ENCODE results near the gene CEP85L. TPM values are rescaled to one million over a fixed set of nuclear protein-coding genes. Genes with fewer than 3 reads are reported as not detected.

CEP85L gene
- total RNA-seq, 4 donors from 2014 or later: 5.3 to 10.5 (median 8.7) TPM

GRCh38 chr6:118562959-118563358 is 88.4 kb downstream of the CEP85L start:
- TF ChIP-seq EP300 (IDR thresholded peaks at IDR 0.05; ENCODE audit: low read depth) (no peak), POLR2AphosphoS5 (IDR thresholded peaks at IDR 0.05) (no peak), CTCF (IDR thresholded peaks at IDR 0.05) (no peak), POLR2A (IDR thresholded peaks at IDR 0.05) (no peak)
- no peaks in the 10 kb centered on the region for H3K9me3 ChIP-seq
- WGBS, 2 donors (ENCODE audit: low coverage in 1 of 2): 74% methylated on average over 1 of the region's 1 CpG; no CpG with 5 or more reads in 1 of the 2 donors
- H3K27me3 ChIP-seq: no peaks in the 10 kb centered on the region
- H3K27ac ChIP-seq: no peak overlapping the region
- intact Hi-C loops (cut with DNase I; ENCODE audit: low total_unique reads): no loop called here
- H3K4me1 ChIP-seq: peaks cover 0 to 16% (median 0%) of the 10 kb centered on the region in 4 donors
- in situ Hi-C loops (cut with MboI; ENCODE audit: low pct_ligation_motif_present in 1 of 4, low pct_unique_long_range_greater_than_20kb in 1 of 4, low sequenced_read_pairs in 3 of 4): loop anchor here in 3 of 4 donors (10.0 to 25.0 kb wide), 3 partner anchors 62 to 576 kb away; no protein-coding TSS in a partner anchor
- H3K4me3 ChIP-seq: no peak overlapping the region
- no peaks in the 10 kb centered on the region for H3K36me3 ChIP-seq
- no peak for DNase-seq

- Histone ChIP-seq H3K4me1 (peaks cover 0 to 14% (median 0%) of the 10 kb centered on the region in 4 donors), H3K27me3 (no peaks in the 10 kb centered on the region), H3K4me3 (no peak overlapping the region), H3K27ac (no peak overlapping the region), H3K9me3 (no peaks in the 10 kb centered on the region), H3K36me3 (no peaks in the 10 kb centered on the region)
- 86 to 88% methylated on average over 1 of the region's 1 CpG for WGBS, 2 donors (ENCODE audit: low coverage in 1 of 2)
- no peak for DNase-seq
- intact Hi-C loops (cut with DNase I; ENCODE audit: low total_unique reads): no loop called here
- in situ Hi-C loops (cut with MboI; ENCODE audit: low pct_ligation_motif_present in 1 of 4, low pct_unique_long_range_greater_than_20kb in 1 of 4, low sequenced_read_pairs in 3 of 4): loop anchor here in 3 of 4 donors (10.0 to 25.0 kb wide), 3 partner anchors 63 to 575 kb away; no protein-coding TSS in a partner anchor
- TF ChIP-seq CTCF (IDR thresholded peaks at IDR 0.05): no peak
- TF ChIP-seq EP300 (IDR thresholded peaks at IDR 0.05; ENCODE audit: low read depth): no peak
- TF ChIP-seq POLR2A (IDR thresholded peaks at IDR 0.05): no peak
- TF ChIP-seq POLR2AphosphoS5 (IDR thresholded peaks at IDR 0.05): no peak
These were observed 89.1 kb downstream of the CEP85L start for GRCh38 chr6:118562248-118562647.

- Histone ChIP-seq H3K9me3 (no peaks in the 10 kb centered on the region), H3K27me3 (no peaks in the 10 kb centered on the region), H3K4me3 (no peak overlapping the region), H3K27ac (no peak overlapping the region), H3K4me1 (peaks cover 0 to 14% (median 0%) of the 10 kb centered on the region in 4 donors), H3K36me3 (no peaks in the 10 kb centered on the region)
- no peak for DNase-seq
- in situ Hi-C loops (cut with MboI; ENCODE audit: low pct_ligation_motif_present in 1 of 4, low pct_unique_long_range_greater_than_20kb in 1 of 4, low sequenced_read_pairs in 3 of 4): loop anchor here in 3 of 4 donors (10.0 to 25.0 kb wide), 3 partner anchors 65 to 572 kb away; no protein-coding TSS in a partner anchor
- intact Hi-C loops (cut with DNase I; ENCODE audit: low total_unique reads): no loop called here
- TF ChIP-seq POLR2AphosphoS5 (IDR thresholded peaks at IDR 0.05): no peak
- TF ChIP-seq CTCF (IDR thresholded peaks at IDR 0.05): no peak
- TF ChIP-seq EP300 (IDR thresholded peaks at IDR 0.05; ENCODE audit: low read depth): no peak
- no peak for TF ChIP-seq POLR2A (IDR thresholded peaks at IDR 0.05)
These were observed 91.7 kb downstream of the CEP85L start for GRCh38 chr6:118559659-118560058.

- TF ChIP-seq POLR2AphosphoS5 (IDR thresholded peaks at IDR 0.05): no peak
- TF ChIP-seq EP300 (IDR thresholded peaks at IDR 0.05; ENCODE audit: low read depth): no peak
- no peak for TF ChIP-seq POLR2A (IDR thresholded peaks at IDR 0.05)
- no peak for TF ChIP-seq CTCF (IDR thresholded peaks at IDR 0.05)
- DNase-seq: no peak
- no peak overlapping the region for H3K4me3 ChIP-seq
- WGBS, 2 donors (ENCODE audit: low coverage in 1 of 2): 46 to 49% methylated on average over 6 of the region's 6 CpGs
- H3K36me3 ChIP-seq: no peaks in the 10 kb centered on the region
- peaks cover 0 to 14% (median 0%) of the 10 kb centered on the region in 4 donors for H3K4me1 ChIP-seq
- peak overlapping the region in 3 of 4 donors; percentile 13 to 43 (median 38) for H3K27ac ChIP-seq
- H3K27me3 ChIP-seq: no peaks in the 10 kb centered on the region
- no peaks in the 10 kb centered on the region for H3K9me3 ChIP-seq
- intact Hi-C loops (cut with DNase I; ENCODE audit: low total_unique reads): no loop called here
- in situ Hi-C loops (cut with MboI; ENCODE audit: low pct_ligation_motif_present in 1 of 4, low pct_unique_long_range_greater_than_20kb in 1 of 4, low sequenced_read_pairs in 3 of 4): loop anchor here in 2 of 4 donors (25.0 kb wide), 2 partner anchors 229 to 571 kb away; no protein-coding TSS in a partner anchor
These were observed 92.8 kb downstream of the CEP85L start for GRCh38 chr6:118558464-118559217.

Data from transverse colon (tissue), 4 donors.